Measurements from ENCODE around the gene RAB11FIP3. TPM values are rescaled to one million over a fixed set of nuclear protein-coding genes. Genes with fewer than 3 reads are reported as not detected.
A peak's percentile ranks its signal among the peaks of the same experiment; 100 is the strongest.

The RAB11FIP3 gene
- total RNA-seq, 2 donors from 2014 or later: 62.7 to 68.9 TPM

GRCh38 chr16:548586-548985 lies 123.1 kb downstream of the RAB11FIP3 start:
- H3K27me3 ChIP-seq (ENCODE audit: control insufficient read depth, insufficient read depth, low read length, poor library complexity, severe bottlenecking): no peaks in the 10 kb centered on the region
- Mint-ChIP-seq H3K36me3 (ENCODE audit: low read depth) (peaks cover 6% of the 10 kb centered on the region), H3K4me1 (no peaks in the 10 kb centered on the region), H3K9me3 (no peaks in the 10 kb centered on the region), H3K27me3 (ENCODE audit: insufficient read depth) (no peaks in the 10 kb centered on the region), H3K27ac (no peak overlapping the region), H3K4me3 (no peak overlapping the region)
- DNase-seq: no peak
- WGBS, 2 experiments (ENCODE audit: insufficient coverage in 1 of 2, insufficient read length in 1 of 2): 97% methylated on average over 17 to 21 of the region's 21 CpGs
- no peaks in the 10 kb centered on the region for H3K4me1 ChIP-seq (ENCODE audit: control insufficient read depth, insufficient read depth, low read length)
- no peak overlapping the region for H3K9ac ChIP-seq (ENCODE audit: extremely low read depth, low read length, poor library complexity, severe bottlenecking)
- H3K36me3 ChIP-seq (ENCODE audit: control insufficient read depth, insufficient read depth, low read length): no peaks in the 10 kb centered on the region
- H3K27ac ChIP-seq (ENCODE audit: low read depth, low read length): no peak overlapping the region
- no peak overlapping the region for H3K4me3 ChIP-seq (ENCODE audit: low read length)
- TF ChIP-seq CTCF (conservative IDR thresholded peaks at IDR 0.05): no peak
- H3K9me3 ChIP-seq (ENCODE audit: control insufficient read depth, low read length): no peaks in the 10 kb centered on the region

- no peak overlapping the region for H3K9ac ChIP-seq (ENCODE audit: extremely low read depth, low read length, poor library complexity, severe bottlenecking)
- H3K27ac ChIP-seq (ENCODE audit: low read depth, low read length): no peak overlapping the region
- no peaks in the 10 kb centered on the region for H3K4me1 Mint-ChIP-seq
- no peaks in the 10 kb centered on the region for H3K27me3 ChIP-seq (ENCODE audit: control insufficient read depth, insufficient read depth, low read length, poor library complexity, severe bottlenecking)
- TF ChIP-seq CTCF (conservative IDR thresholded peaks at IDR 0.05): peak; percentile 67
- peak; percentile 81 for DNase-seq
- H3K4me3 Mint-ChIP-seq: no peak overlapping the region
- no peaks in the 10 kb centered on the region for H3K9me3 ChIP-seq (ENCODE audit: control insufficient read depth, low read length)
- H3K27me3 Mint-ChIP-seq (ENCODE audit: insufficient read depth): no peaks in the 10 kb centered on the region
- no peak overlapping the region for H3K4me3 ChIP-seq (ENCODE audit: low read length)
- H3K9me3 Mint-ChIP-seq: no peaks in the 10 kb centered on the region
- H3K36me3 ChIP-seq (ENCODE audit: control insufficient read depth, insufficient read depth, low read length): no peaks in the 10 kb centered on the region
- H3K4me1 ChIP-seq (ENCODE audit: control insufficient read depth, insufficient read depth, low read length): no peaks in the 10 kb centered on the region
- H3K36me3 Mint-ChIP-seq (ENCODE audit: low read depth): peaks cover 9% of the 10 kb centered on the region
- H3K27ac Mint-ChIP-seq: no peak overlapping the region
- WGBS, 2 experiments (ENCODE audit: insufficient coverage in 1 of 2, insufficient read length in 1 of 2): 96% methylated on average over 32 to 54 of the region's 54 CpGs
Measured at GRCh38 chr16:549544-550263, 124.3 kb downstream of the RAB11FIP3 start.

- H3K9me3 Mint-ChIP-seq: no peaks in the 10 kb centered on the region
- Histone ChIP-seq H3K4me3 (ENCODE audit: low read length) (no peak overlapping the region), H3K36me3 (ENCODE audit: control insufficient read depth, insufficient read depth, low read length) (no peaks in the 10 kb centered on the region), H3K9me3 (ENCODE audit: control insufficient read depth, low read length) (no peaks in the 10 kb centered on the region), H3K27me3 (ENCODE audit: control insufficient read depth, insufficient read depth, low read length, poor library complexity, severe bottlenecking) (no peaks in the 10 kb centered on the region), H3K9ac (ENCODE audit: extremely low read depth, low read length, poor library complexity, severe bottlenecking) (no peak overlapping the region), H3K27ac (ENCODE audit: low read depth, low read length) (no peak overlapping the region), H3K4me1 (ENCODE audit: control insufficient read depth, insufficient read depth, low read length) (no peaks in the 10 kb centered on the region)
- no peaks in the 10 kb centered on the region for H3K27me3 Mint-ChIP-seq (ENCODE audit: insufficient read depth)
- H3K4me3 Mint-ChIP-seq: no peak overlapping the region
- peaks cover 9% of the 10 kb centered on the region for H3K36me3 Mint-ChIP-seq (ENCODE audit: low read depth)
- no peak for TF ChIP-seq CTCF (conservative IDR thresholded peaks at IDR 0.05)
- DNase-seq: no peak
- no peaks in the 10 kb centered on the region for H3K4me1 Mint-ChIP-seq
- 98% methylated on average over 19 to 28 of the region's 28 CpGs for WGBS, 2 experiments (ENCODE audit: insufficient coverage in 1 of 2, insufficient read length in 1 of 2)
- H3K27ac Mint-ChIP-seq: no peak overlapping the region
Measured at GRCh38 chr16:551210-551609, 125.8 kb downstream of the RAB11FIP3 start.
